ENCODE measurements around the gene LARP4B.
A peak's percentile ranks its signal among the peaks of the same experiment; 100 is the strongest.
"Not testable (repeated sequence)": the region's sequence is repeated elsewhere in the genome, so short reads cannot be mapped to it uniquely, and the experiment has no call there.

Gene LARP4B

DNA sequence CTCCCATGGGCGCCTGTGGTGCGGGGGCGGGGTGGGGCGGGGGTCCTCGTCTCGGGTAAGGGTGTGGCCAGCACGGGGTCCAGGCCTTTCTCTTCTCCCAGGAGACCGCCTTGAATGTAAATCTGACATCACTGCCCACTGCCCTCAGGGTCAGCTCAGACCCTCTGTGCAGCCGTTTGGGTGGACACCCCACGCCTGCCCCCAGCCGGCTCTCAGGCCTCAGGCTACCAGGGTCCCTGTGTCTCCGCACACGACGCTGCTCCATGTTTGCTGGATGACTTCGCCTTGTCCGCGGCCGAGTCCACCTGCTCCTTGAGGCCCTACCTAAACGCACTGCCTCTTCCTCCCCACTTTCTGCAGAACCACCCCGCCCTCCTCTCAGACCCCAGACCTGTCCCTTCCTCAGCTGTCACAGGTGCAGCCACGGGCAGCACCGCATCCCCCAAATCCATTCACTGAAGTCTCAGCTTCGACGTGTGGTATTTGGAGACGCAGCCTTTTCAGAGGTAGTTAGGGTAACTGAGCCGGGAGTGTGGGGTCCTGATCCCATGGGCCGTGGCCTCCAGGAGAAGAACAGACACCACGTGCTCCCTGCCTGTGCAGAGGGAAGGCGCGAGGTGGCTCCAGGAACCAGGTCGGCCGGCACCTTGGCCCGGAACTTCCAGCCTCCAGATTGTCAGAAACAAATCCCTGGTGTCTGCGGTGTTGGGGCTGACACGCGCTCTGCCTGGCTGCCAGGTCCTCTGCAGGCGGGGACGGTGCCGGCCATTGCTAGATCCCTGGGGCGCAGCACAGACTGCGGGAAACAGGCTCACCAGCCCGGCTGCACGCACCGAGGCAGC lies 144.7 kb downstream of the LARP4B start:
- no peak for DNase-seq (ENCODE audit: low read depth)

GRCh38 chr10:785861-786214 lies 145.7 kb downstream of the LARP4B start:
- no peak for DNase-seq (ENCODE audit: low read depth)

DNA sequence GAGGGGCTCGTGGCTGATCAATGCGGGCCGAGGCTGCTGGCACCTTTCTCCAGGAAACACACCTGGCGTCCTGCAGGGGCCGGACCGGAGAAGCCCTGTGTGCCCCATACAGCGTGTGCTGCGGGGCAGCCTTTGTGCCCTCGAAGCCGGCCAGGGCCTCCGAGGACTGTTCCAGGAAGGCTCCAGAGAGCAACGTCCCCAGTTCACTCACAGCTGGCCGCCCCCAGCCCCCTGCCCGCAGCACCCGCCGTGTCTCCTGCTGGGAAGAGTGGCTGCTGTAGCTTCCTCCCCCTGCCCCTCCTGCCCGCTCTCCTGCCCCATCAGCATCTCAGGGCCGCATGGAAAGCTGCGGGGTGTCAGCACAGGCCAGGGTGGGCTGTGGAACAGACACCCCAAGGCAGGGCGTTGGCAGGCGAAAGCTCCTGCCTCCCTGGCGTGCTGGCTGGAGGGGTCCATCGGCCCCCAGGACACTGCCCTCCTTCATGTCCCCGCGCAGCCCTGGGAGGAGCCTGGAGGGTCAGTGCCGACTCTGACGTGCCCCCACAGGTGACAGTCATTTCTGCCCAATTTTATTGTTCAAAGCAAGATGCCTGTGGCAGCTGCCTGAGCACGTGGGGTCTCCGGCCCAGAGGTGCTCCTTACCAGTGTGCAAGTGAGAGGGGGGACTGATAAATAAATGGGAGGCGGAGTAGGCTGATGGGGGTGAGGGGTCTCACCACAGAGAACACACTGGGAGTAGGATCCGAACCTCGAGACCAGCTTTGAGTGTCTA lies 146.2 kb downstream of the LARP4B start:
- DNase-seq (ENCODE audit: low read depth): no peak

DNA sequence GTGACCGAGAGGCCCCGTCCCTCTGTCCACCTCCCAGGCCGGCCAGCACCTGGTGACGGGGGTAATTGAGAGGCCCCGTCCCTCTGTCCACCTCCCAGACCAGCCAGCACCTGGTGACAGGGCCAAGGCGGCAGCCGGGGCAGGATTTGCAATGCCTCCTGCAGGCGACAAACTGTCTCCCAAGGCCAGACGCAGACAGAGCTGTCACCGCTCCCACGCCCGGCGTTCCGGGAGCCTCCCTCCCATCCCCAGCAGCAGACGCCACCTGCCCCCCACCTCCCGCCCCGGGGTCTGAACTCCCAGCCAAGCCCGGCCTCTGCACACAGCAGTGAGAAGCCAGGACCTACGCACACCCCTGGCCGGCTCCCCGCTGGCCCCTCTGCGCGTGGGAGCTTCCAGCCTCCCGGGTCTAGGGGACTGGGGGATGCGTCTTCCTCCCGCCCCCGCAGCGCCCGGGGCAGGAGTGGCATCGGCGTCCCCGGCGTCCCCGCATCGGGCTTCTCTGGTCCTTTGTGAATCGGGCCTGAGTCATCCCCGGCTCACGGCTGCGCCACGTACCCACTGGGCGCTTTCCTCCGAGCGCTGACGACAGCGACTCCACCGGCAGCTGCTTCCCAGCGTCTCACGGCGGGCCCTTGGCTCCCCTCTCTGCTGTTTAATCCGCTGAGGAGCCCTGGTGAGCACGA lies 147.0 kb downstream of the LARP4B start:
- peak; percentile 20 for DNase-seq (ENCODE audit: low read depth)

DNA sequence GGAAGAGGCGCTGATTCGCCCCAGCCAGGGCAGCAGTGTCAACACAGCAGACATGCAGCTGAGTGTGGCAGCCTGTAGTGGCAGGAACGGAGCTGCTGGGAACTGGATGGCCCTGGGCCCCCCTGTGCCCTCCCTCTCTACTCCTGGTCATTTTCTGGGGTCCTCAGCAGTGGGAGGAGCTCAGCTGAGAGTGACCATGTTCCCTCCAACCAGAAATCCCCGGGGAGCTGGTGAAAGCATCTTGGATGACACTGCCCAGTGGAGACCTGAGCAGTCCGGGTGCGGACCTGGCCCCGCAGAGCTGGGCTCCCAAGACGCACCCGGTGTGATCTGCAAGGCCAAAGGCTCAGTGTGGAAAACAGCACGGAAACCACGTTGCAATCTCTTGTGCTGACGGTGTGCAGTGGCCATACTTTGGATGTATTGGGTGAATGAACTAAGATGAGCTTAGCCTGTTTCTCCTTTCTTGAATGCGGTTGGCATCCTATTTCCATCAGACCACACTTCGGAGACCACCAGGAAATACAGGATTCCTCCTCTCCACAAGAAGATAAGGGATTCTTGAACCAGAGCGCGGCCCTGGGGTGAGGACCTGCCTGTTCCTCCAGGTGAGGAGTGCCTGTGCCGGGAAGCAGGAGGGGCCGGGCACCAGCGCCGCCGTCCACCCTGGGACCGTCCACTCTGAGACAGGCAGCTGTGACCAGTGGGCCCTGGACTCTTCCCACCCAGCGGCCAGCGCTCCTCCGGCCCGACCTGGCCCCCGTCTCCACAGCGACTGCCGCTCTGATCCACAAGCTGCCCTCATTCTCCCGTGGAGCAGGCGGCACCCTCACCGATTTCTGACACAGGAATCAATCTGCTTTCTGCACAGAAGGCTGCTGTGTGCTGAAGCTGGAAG lies 148.5 kb downstream of the LARP4B start:
- no peak for DNase-seq (ENCODE audit: low read depth)

DNA sequence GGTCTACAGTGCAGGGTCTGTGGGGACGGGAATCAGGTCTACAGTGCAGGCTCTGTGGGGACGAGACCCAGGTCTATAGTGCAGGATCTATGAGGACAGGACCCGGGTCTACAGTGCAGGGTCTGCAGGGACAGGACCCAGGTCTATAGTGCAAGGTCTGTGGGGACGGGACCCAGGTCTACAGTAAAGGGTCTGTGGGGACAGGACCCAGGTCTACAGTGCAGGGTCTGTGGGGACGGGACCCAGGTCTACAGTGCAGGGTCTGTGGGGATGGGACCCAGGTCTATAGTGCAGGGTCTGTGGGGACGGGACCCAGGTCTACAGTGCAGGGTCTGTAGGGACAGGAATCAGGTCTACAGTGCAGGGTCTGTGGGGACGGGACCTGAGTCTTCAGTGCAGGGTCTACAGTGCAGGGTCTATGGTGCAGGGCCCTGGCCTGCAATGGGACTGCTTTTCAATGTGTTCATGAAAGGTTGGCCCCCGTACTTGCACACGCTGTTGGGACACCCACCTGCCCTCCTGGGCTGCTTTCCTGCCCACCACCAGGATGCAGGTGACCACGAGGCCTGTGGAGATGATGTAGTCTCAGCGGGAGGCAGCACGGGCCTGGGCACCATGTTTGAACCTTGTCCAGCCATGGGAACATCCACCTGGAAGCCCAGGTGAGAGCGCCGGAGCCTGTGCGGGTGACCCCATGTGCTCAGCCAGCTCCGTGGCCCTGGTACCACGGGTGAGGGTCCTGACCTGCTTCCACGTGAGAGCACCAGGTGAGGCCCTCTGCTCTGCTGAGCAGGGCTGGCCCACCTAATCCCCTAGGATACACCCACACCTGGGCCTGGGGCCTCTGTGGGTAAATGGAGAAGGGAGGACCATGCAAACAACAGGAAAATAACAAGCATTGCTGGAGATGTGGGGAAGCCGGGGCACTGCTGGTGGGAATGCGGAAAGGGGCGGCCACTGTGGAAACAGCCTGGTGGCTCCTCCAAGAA lies 150.7 kb downstream of the LARP4B start:
- DNase-seq (ENCODE audit: low read depth): no peak

GRCh38 chr10:778626-779330 lies 152.7 kb downstream of the LARP4B start:
- DNase-seq (ENCODE audit: low read depth): no peak

GRCh38 chr10:777913-778479 lies 153.5 kb downstream of the LARP4B start:
- DNase-seq (ENCODE audit: low read depth): no peak

DNA sequence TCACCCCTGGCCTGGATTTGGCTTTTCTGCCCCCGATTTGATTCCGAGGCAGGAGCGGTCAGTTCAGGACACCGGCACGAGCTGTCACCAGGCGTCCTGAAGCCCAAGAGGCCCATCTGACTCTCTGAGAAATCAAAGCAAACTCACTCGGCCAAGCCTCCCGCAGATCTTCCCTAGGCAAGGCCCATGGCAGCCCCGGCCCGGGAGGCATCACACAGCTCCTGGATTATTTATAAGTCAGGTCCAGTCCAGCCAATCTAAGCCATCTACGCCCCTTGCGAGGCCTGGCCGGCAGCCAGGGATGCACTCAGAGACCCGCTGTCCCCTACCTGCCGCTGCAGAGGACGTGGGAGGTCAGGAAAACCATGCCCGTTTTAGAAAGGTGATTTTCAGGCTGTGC lies 154.7 kb downstream of the LARP4B start:
- no peak for DNase-seq (ENCODE audit: low read depth)

GRCh38 chr10:775245-776075 lies 156.0 kb downstream of the LARP4B start:
- no peak for DNase-seq (ENCODE audit: low read depth)

GRCh38 chr10:774661-775244 lies 156.8 kb downstream of the LARP4B start:
- no peak for DNase-seq (ENCODE audit: low read depth)

GRCh38 chr10:774223-774622 lies 157.3 kb downstream of the LARP4B start:
- DNase-seq (ENCODE audit: low read depth): no peak

DNA sequence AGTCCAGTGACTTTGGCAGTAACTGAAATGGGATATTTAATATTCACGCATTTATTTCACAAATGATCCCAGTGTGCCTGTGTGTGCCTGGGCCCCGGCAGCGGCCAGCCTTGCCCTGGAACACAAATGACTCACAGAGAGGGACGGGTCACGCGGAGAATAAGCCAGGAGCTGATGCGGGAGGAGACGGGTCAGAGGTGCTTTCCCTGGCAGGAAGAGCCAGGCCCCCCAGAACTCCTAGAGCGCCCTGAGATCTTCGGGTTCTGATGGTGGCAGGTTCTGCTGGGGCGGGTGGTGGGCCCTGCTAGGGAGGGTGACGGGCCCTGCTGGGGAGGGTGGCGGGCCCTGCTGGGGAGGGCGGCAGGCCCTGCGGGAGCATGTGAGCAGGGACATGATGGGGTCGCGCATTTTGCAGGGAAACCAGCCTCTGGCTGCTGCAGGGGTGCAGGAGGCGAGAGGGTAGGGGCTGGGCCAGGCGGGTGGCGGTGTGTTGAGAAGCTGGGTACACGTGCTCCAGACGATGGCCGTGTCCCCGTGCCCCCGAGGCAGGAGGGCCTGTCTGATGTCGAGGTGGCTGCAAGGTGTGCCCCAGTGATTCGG lies 157.8 kb downstream of the LARP4B start:
- no peak for DNase-seq (ENCODE audit: low read depth)

DNA sequence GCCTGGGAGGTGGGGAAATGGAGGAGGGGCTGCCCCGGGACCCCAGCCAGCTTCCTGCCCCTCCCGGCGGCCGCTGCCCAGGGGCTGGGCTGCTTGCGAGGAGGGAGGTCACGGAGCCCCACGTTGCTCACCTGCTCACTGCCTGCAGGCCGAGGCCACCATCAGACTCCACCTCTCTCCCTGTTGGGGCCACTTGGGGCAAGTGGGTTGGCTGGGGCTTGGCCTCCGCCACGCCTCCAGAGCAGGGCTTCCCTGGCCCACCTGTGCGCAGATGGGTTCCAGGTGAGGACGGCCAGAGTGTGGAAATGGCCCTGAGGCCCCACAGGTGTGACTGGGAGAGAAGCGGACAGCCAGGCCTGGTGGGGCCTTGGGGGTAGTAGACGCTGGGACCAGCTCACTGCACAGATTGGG lies 159.3 kb downstream of the LARP4B start:
- DNase-seq (ENCODE audit: low read depth): no peak

GRCh38 chr10:771647-772046 lies 159.9 kb downstream of the LARP4B start:
- DNase-seq (ENCODE audit: low read depth): no peak

GRCh38 chr10:770975-771374 lies 160.5 kb downstream of the LARP4B start:
- DNase-seq (ENCODE audit: low read depth): no peak

DNA sequence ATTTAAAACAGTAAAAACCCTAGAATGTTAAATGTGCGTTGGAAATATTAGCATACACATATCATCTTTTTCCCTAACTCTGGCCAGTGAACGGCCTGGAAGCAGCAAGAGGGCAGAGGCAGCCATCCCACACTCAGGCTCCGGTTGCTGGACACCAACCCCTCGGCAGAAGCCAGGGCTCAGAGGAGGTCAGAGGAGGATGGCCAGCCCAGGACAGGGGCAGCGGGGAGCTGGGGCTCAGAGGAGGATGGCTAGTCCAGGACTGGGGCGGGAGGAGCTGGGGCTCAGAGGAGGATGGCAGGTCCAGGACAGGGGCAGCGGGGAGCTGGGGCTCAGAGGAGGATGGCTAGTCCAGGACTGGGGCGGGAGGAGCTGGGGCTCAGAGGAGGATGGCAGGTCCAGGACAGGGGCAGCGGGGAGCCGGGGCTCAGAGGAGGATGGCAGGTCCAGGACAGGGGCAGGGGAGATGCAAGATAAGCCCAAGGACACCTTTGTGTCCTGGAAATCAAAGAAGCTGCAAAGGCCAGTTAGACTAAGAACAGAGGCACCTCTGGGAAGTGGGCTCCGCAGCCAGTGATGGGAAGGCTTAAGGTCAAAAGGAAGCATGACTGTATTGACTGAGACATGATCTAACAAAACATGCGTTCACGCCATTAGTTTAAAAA lies 161.3 kb downstream of the LARP4B start:
- not testable (repeated sequence) for DNase-seq (ENCODE audit: low read depth)

Measured in activated T-helper 9 cell treated with anti-CD3 and anti-CD28 coated beads, Interleukin-2, amount 50 U/mL, for 16 hours (primary cell).